DMS79 treated with DMSO at 0.1 percent for 48 hours (cell line): ENCODE data around the gene PLA2G2E.
A peak's percentile ranks its signal among the peaks of the same experiment; 100 is the strongest.
"Not testable (repeated sequence)": the region's sequence is repeated elsewhere in the genome, so short reads cannot be mapped to it uniquely, and the experiment has no call there.

ENCODE experiments used
- DNase-seq: peaks from one replicate; lab custom pipeline; 2025; lab: John Stamatoyannopoulos, UW

PLA2G2E gene

GRCh38 chr1:19927130-19927421 is 3.7 kb upstream of the PLA2G2E start:
- DNase-seq = not testable (repeated sequence)

- no peak for DNase-seq
Observed at GRCh38 chr1:19926296-19927129, 3.1 kb upstream of the PLA2G2E start.

- no peak for DNase-seq
Observed at GRCh38 chr1:19925342-19926070, 2.1 kb upstream of the PLA2G2E start.

- no peak for DNase-seq
Observed at GRCh38 chr1:19923953-19924346, 533 bp upstream of the PLA2G2E start.

- DNase-seq = peak; percentile 49
Observed at GRCh38 chr1:19922015-19922688, 1.3 kb downstream of the PLA2G2E start.

GRCh38 chr1:19921310-19921709 is 2.1 kb downstream of the PLA2G2E start:
- peak; percentile 92 for DNase-seq

GRCh38 chr1:19920132-19920710 is 3.2 kb downstream of the PLA2G2E start:
- DNase-seq = no peak

- DNase-seq = peak; percentile 73
Observed at GRCh38 chr1:19918057-19918456, 5.4 kb downstream of the PLA2G2E start.

GRCh38 chr1:19910650-19911049 is 12.8 kb downstream of the PLA2G2E start:
- DNase-seq = no peak

- DNase-seq = no peak
Observed at GRCh38 chr1:19909971-19910370, 13.4 kb downstream of the PLA2G2E start.

GRCh38 chr1:19909392-19909791 is 14.0 kb downstream of the PLA2G2E start:
- DNase-seq = no peak

GRCh38 chr1:19907456-19907855 is 16.0 kb downstream of the PLA2G2E start:
- DNase-seq = no peak

- DNase-seq = no peak
Observed at GRCh38 chr1:19903621-19904020, 19.8 kb downstream of the PLA2G2E start.

GRCh38 chr1:19901653-19902052 is 21.8 kb downstream of the PLA2G2E start:
- no peak for DNase-seq

- no peak for DNase-seq
Observed at GRCh38 chr1:19894218-19894617, 29.2 kb downstream of the PLA2G2E start.

GRCh38 chr1:19893687-19894086 is 29.7 kb downstream of the PLA2G2E start:
- DNase-seq = peak; percentile 31

- DNase-seq = no peak
Observed at GRCh38 chr1:19892628-19893168, 30.7 kb downstream of the PLA2G2E start.

- DNase-seq = no peak
Observed at GRCh38 chr1:19892129-19892528, 31.3 kb downstream of the PLA2G2E start.

- no peak for DNase-seq
Observed at GRCh38 chr1:19889656-19890055, 33.8 kb downstream of the PLA2G2E start.

- DNase-seq = no peak
Observed at GRCh38 chr1:19888112-19888511, 35.3 kb downstream of the PLA2G2E start.

GRCh38 chr1:19885821-19886220 is 37.6 kb downstream of the PLA2G2E start:
- no peak for DNase-seq

- DNase-seq = no peak
Observed at GRCh38 chr1:19884312-19884711, 39.1 kb downstream of the PLA2G2E start.
